Neural cell (in vitro differentiated cells): Measurements from ENCODE around the gene PTGDR2. TPM values are rescaled to one million over a fixed set of nuclear protein-coding genes. Genes with fewer than 3 reads are reported as not detected.
"Not testable (repeated sequence)": the region's sequence is repeated elsewhere in the genome, so short reads cannot be mapped to it uniquely, and the experiment has no call there.

Experiments
- H2AFZ ChIP-seq: fragments of 200-600, 300-800 bp; sonication (generic), shearing (Covaris generic); 2 replicates; pipeline ENCODE4 v1.6.0; 2014; ENCODE audit warnings: low read depth, mild to moderate bottlenecking, antibody characterized with exemption, low read length, moderate library complexity
- H3F3A ChIP-seq: fragments of 200-600 bp; shearing (Covaris generic); 2 replicates; pipeline ENCODE4 v1.6.1; 2016; ENCODE audit warnings: mild to moderate bottlenecking, moderate library complexity, mixed read lengths, antibody characterized with exemption, low read length; ENCODE audit not compliant: insufficient read depth, poor library complexity, severe bottlenecking
- H3K27ac ChIP-seq: fragments of 200-600, 300-800 bp; sonication (generic), shearing (Covaris generic); 2 replicates; pipeline ENCODE4 v1.5.1; 2014; ENCODE audit warnings: mild to moderate bottlenecking, low read length, moderate library complexity
- H3K27me3 ChIP-seq: fragments of 300-800, 200-600 bp; sonication (generic), shearing (Covaris generic); 2 replicates; pipeline ENCODE4 v1.6.0; 2014; ENCODE audit warnings: mild to moderate bottlenecking, low read depth, low read length, moderate library complexity; ENCODE audit not compliant: insufficient read depth
- H3K36me3 ChIP-seq: fragments of 300-800, 200-600 bp; sonication (generic), shearing (Covaris generic); 2 replicates; pipeline ENCODE4 v1.5.1; 2014; ENCODE audit warnings: mild to moderate bottlenecking, antibody characterized with exemption, low read length, moderate library complexity; ENCODE audit not compliant: insufficient read depth
- H3K4me2 ChIP-seq: fragments of 300-800, 200-600 bp; sonication (generic), shearing (Covaris generic); 2 replicates; pipeline ENCODE4 v1.6.0; 2014; ENCODE audit warnings: mild to moderate bottlenecking, low read length
- H3K4me3 ChIP-seq: fragments of 300-800, 200-600 bp; sonication (generic), shearing (Covaris generic); 2 replicates; pipeline ENCODE4 v1.5.1; 2014; ENCODE audit warnings: mild to moderate bottlenecking, low read length, moderate library complexity
- H3K79me2 ChIP-seq: fragments of 200-600 bp; shearing (Covaris generic); replicated peaks from 2 replicates; pipeline ENCODE4 v1.6.0; 2014; ENCODE audit warnings: mild to moderate bottlenecking, low read length, moderate library complexity; ENCODE audit not compliant: insufficient read depth
- H3K9ac ChIP-seq: fragments of 300-800, 200-600 bp; sonication (generic), shearing (Covaris generic); 2 replicates; pipeline ENCODE4 v1.6.1; 2016; ENCODE audit warnings: mild to moderate bottlenecking, low read length, mixed read lengths
- H3K9me2 ChIP-seq: fragments of 200-600 bp; shearing (Covaris generic); 2 replicates; pipeline ENCODE4 v1.6.1; 2016; ENCODE audit warnings: mild to moderate bottlenecking, low read length, mixed read lengths; ENCODE audit not compliant: insufficient read depth
- H3K9me3 ChIP-seq: fragments of 200-600, 300-800 bp; sonication (generic), shearing (Covaris generic); 2 replicates; pipeline ENCODE4 v1.6.1; 2016; ENCODE audit warnings: mild to moderate bottlenecking, mixed run types, low read length, moderate library complexity, mixed read lengths
- H4K20me1 ChIP-seq: fragments of 200-600 bp; shearing (Covaris generic); 2 replicates; pipeline ENCODE4 v1.6.1; 2016; ENCODE audit warnings: mild to moderate bottlenecking, mixed run types; ENCODE audit not compliant: insufficient read depth
- CTCF ChIP-seq: fragments of 450-650 bp; IDR thresholded peaks from 2 replicates; pipeline ENCODE4 v1.5.1; 2014; ENCODE audit warnings: antibody characterized with exemption, mild to moderate bottlenecking, moderate library complexity; ENCODE audit not compliant: poor library complexity, severe bottlenecking
- EP300 ChIP-seq: fragments of 450-650 bp; conservative IDR thresholded peaks from 2 replicates; pipeline ENCODE4 v1.6.1; 2014; ENCODE audit warnings: antibody characterized with exemption, mild to moderate bottlenecking, moderate library complexity; ENCODE audit not compliant: poor library complexity, severe bottlenecking
- EZH2 ChIP-seq: fragments of 200-600, 300-800 bp; shearing (Covaris generic), sonication (generic); IDR thresholded peaks from 2 replicates; pipeline ENCODE4 v1.6.1; 2014; ENCODE audit warnings: antibody characterized with exemption, low read length, borderline replicate concordance, mild to moderate bottlenecking; ENCODE audit not compliant: insufficient read depth, poor library complexity, severe bottlenecking
- MXI1 ChIP-seq: fragments of 450-650 bp; conservative IDR thresholded peaks from 2 replicates; pipeline ENCODE4 v1.6.1; 2014; ENCODE audit warnings: antibody characterized with exemption, mild to moderate bottlenecking; ENCODE audit not compliant: poor library complexity, severe bottlenecking
- POLR2AphosphoS5 ChIP-seq: IDR thresholded peaks from 2 replicates; pipeline ENCODE4 v1.6.1; 2012
- RAD21 ChIP-seq: fragments of 450-650 bp; conservative IDR thresholded peaks from 2 replicates; pipeline ENCODE4 v1.6.1; 2014; ENCODE audit warnings: antibody characterized with exemption, mild to moderate bottlenecking, moderate library complexity
- REST ChIP-seq: IDR thresholded peaks from 2 replicates; pipeline ENCODE4 v1.6.1; 2012; ENCODE audit warnings: borderline replicate concordance
- SMC3 ChIP-seq: fragments of 450-650 bp; conservative IDR thresholded peaks from 2 replicates; pipeline ENCODE4 v1.6.1; 2014; ENCODE audit warnings: antibody characterized with exemption, mild to moderate bottlenecking, moderate library complexity; ENCODE audit not compliant: poor library complexity
- TAF1 ChIP-seq: IDR thresholded peaks from 2 replicates; pipeline ENCODE4 v1.6.1; 2012; ENCODE audit warnings: low read depth
- polyA plus RNA-seq: library from polyadenylated mRNA; depleted of rRNA; stranded (reverse); fragments of >200 nt; gene quantifications from 2 replicates; pipeline ENCODE4 v1.2.3, GENCODE V29; 2014

Gene PTGDR2
- polyA plus RNA-seq, 1 donor from 2014 or later: 0.51 TPM

DNA sequence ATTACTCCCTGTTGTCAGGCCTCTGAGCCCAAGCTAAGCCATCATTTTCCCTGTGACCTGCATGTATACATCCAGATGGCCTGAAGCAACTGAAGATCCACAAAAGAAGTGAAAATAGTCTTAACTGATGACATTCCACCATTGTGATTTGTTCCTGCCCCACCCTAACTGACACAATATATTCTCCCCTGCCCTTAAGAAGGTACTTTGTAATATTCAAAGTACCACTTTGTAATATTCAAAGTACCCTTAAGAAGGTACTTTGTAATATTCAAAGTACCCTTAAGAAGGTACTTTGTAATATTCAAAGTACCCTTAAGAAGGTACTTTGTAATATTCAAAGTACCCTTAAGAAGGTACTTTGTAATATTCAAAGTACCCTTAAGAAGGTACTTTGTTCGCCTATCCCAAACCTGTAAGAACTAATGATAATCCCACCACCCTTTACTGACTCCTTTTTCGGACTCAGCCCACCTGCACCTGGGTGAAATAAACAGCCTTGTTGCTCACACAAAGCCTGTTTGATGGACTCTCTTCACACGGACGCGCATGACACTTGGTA, 31.9 kb downstream of the PTGDR2 start:
- not testable (repeated sequence) for H3K4me2 ChIP-seq, H3K9me3 ChIP-seq, H3K36me3 ChIP-seq, H3K9ac ChIP-seq, H3F3A ChIP-seq, H3K27ac ChIP-seq, H3K9me2 ChIP-seq, H4K20me1 ChIP-seq, H3K79me2 ChIP-seq, H2AFZ ChIP-seq, H3K4me3 ChIP-seq, H3K27me3 ChIP-seq

GRCh38 chr11:60821827-60822599, 33.7 kb downstream of the PTGDR2 start:
- Histone ChIP-seq H3K9ac (no peak overlapping the region), H3K36me3 (no peaks in the 10 kb centered on the region), H4K20me1 (no peaks in the 10 kb centered on the region), H3K27me3 (no peaks in the 10 kb centered on the region), H3K79me2 (no peaks in the 10 kb centered on the region), H3F3A (no peaks in the 10 kb centered on the region), H3K9me3 (peaks cover 3% of the 10 kb centered on the region), H3K27ac (no peak overlapping the region), H3K4me2 (no peak overlapping the region), H3K9me2 (no peaks in the 10 kb centered on the region), H2AFZ (no peak overlapping the region), H3K4me3 (no peak overlapping the region)
- no peak for TF ChIP-seq EZH2
- no peak for TF ChIP-seq SMC3
- TF ChIP-seq EP300: no peak
- no peak for TF ChIP-seq CTCF
- TF ChIP-seq MXI1: no peak

- no peak overlapping the region for H2AFZ ChIP-seq
- no peaks in the 10 kb centered on the region for H3F3A ChIP-seq
- no peaks in the 10 kb centered on the region for H3K27me3 ChIP-seq
- no peaks in the 10 kb centered on the region for H4K20me1 ChIP-seq
- H3K79me2 ChIP-seq: no peaks in the 10 kb centered on the region
- H3K27ac ChIP-seq: no peak overlapping the region
- no peak overlapping the region for H3K4me2 ChIP-seq
- peaks cover 7% of the 10 kb centered on the region for H3K9me3 ChIP-seq
- TF ChIP-seq RAD21 (no peak), TAF1 (no peak), MXI1 (no peak), CTCF (no peak), SMC3 (no peak), POLR2AphosphoS5 (no peak), EZH2 (no peak), REST (no peak), EP300 (no peak)
- no peaks in the 10 kb centered on the region for H3K36me3 ChIP-seq
- H3K4me3 ChIP-seq: no peak overlapping the region
- no peak overlapping the region for H3K9ac ChIP-seq
- no peaks in the 10 kb centered on the region for H3K9me2 ChIP-seq
These were observed 37.7 kb downstream of the PTGDR2 start for GRCh38 chr11:60818057-60818456.
